ENCODE results near the gene NOL4L. TPM values are rescaled to one million over a fixed set of nuclear protein-coding genes. Genes with fewer than 3 reads are reported as not detected.
"Not testable (repeated sequence)": the region's sequence is repeated elsewhere in the genome, so short reads cannot be mapped to it uniquely, and the experiment has no call there.

Gene NOL4L
- total and polyA plus RNA-seq, 9 donors, result 3.3 to 17.1 (median 10.6) TPM

GRCh38 chr20:32596681-32597252 is 11.6 kb upstream of the NOL4L start:
- no peak for TF ChIP-seq EP300 (IDR thresholded peaks at IDR 0.05)
- TF ChIP-seq POLR2A (IDR thresholded peaks at IDR 0.05), result no peak
- TF ChIP-seq CTCF (IDR thresholded peaks at IDR 0.05), result no peak
- H3K36me3 ChIP-seq, result no peaks in the 10 kb centered on the region
- 30 to 64% (median 55%) methylated on average over 2 of the region's 2 CpGs for WGBS, 3 donors
- no peak overlapping the region for H3K4me3 ChIP-seq
- no peaks in the 10 kb centered on the region for H3K27me3 ChIP-seq
- no peaks in the 10 kb centered on the region for H3K4me1 ChIP-seq (ENCODE audit: insufficient read depth)
- intact Hi-C loops (cut with DNase I), result no loop called here
- no peak for DNase-seq
- H3K9me3 ChIP-seq, result no peaks in the 10 kb centered on the region
- H3K27ac ChIP-seq, result no peak overlapping the region

- Histone ChIP-seq H3K27me3 (no peaks in the 10 kb centered on the region), H3K9me3 (no peaks in the 10 kb centered on the region), H3K36me3 (no peaks in the 10 kb centered on the region), H3K4me1 (ENCODE audit: insufficient read depth) (no peaks in the 10 kb centered on the region), H3K4me3 (no peak overlapping the region), H3K27ac (no peak overlapping the region)
- TF ChIP-seq POLR2A (IDR thresholded peaks at IDR 0.05) (no peak), EP300 (IDR thresholded peaks at IDR 0.05) (no peak), CTCF (IDR thresholded peaks at IDR 0.05) (no peak)
- intact Hi-C loops (cut with DNase I), result no loop called here
- 84 to 90% (median 87%) methylated on average over 4 of the region's 4 CpGs for WGBS, 3 donors
- no peak for DNase-seq
These were observed 10.0 kb upstream of the NOL4L start for GRCh38 chr20:32595143-32595542.

- H3K4me3 ChIP-seq; H3K36me3 ChIP-seq; H3K4me1 ChIP-seq (ENCODE audit: insufficient read depth); intact Hi-C loops (cut with DNase I); H3K9me3 ChIP-seq; H3K27me3 ChIP-seq; H3K27ac ChIP-seq; DNase-seq: not testable (repeated sequence)
- WGBS, 3 donors, result 95 to 97% (median 96%) methylated on average over 5 of the region's 5 CpGs
These were observed 9.5 kb upstream of the NOL4L start for GRCh38 chr20:32594669-32595068.

GRCh38 chr20:32594204-32594603 is 9.1 kb upstream of the NOL4L start:
- no peak overlapping the region for H3K4me3 ChIP-seq
- 94 to 95% (median 95%) methylated on average over 5 of the region's 5 CpGs for WGBS, 3 donors
- no peak for TF ChIP-seq CTCF (IDR thresholded peaks at IDR 0.05)
- H3K27me3 ChIP-seq, result no peaks in the 10 kb centered on the region
- no peaks in the 10 kb centered on the region for H3K9me3 ChIP-seq
- H3K36me3 ChIP-seq, result no peaks in the 10 kb centered on the region
- DNase-seq, result no peak
- H3K27ac ChIP-seq, result no peak overlapping the region
- H3K4me1 ChIP-seq (ENCODE audit: insufficient read depth), result no peaks in the 10 kb centered on the region
- intact Hi-C loops (cut with DNase I), result no loop called here

GRCh38 chr20:32592616-32593015 is 7.5 kb upstream of the NOL4L start:
- H3K4me1 ChIP-seq (ENCODE audit: insufficient read depth); intact Hi-C loops (cut with DNase I); H3K27me3 ChIP-seq; DNase-seq; H3K36me3 ChIP-seq; H3K4me3 ChIP-seq; H3K27ac ChIP-seq; H3K9me3 ChIP-seq: not testable (repeated sequence)
- WGBS, 3 donors, result 94 to 98% (median 96%) methylated on average over 4 of the region's 4 CpGs

GRCh38 chr20:32592022-32592421 is 6.9 kb upstream of the NOL4L start:
- Histone ChIP-seq H3K9me3 (no peaks in the 10 kb centered on the region), H3K27me3 (no peaks in the 10 kb centered on the region), H3K4me1 (ENCODE audit: insufficient read depth) (no peaks in the 10 kb centered on the region), H3K4me3 (no peak overlapping the region), H3K27ac (no peak overlapping the region), H3K36me3 (no peaks in the 10 kb centered on the region)
- intact Hi-C loops (cut with DNase I), result no loop called here
- TF ChIP-seq EP300 (IDR thresholded peaks at IDR 0.05), result no peak
- TF ChIP-seq POLR2A (IDR thresholded peaks at IDR 0.05), result no peak
- TF ChIP-seq CTCF (IDR thresholded peaks at IDR 0.05), result no peak
- WGBS, 3 donors, result 95 to 98% (median 98%) methylated on average over 3 of the region's 3 CpGs
- no peak for DNase-seq
